CD14-positive monocyte (primary cell): ENCODE results near the gene CYB5RL. TPM values are rescaled to one million over a fixed set of nuclear protein-coding genes. Genes with fewer than 3 reads are reported as not detected.
A peak's percentile ranks its signal among the peaks of the same experiment; 100 is the strongest.

ENCODE experiments used
- DNase-seq, 3 donors: peaks; one replicate each; pipeline ENCODE4 v3.0.0-alpha.2; 2011 to 2022
- H2AFZ ChIP-seq: 2 replicates; pipeline ENCODE4 v1.6.0; 2012; ENCODE audit warnings: mild to moderate bottlenecking, low read depth, low read length, inconsistent platforms; ENCODE audit not compliant: insufficient read depth, poor library complexity, severe bottlenecking
- H3K27ac ChIP-seq, 2 donors: 1 replicate in 1 of 2; 2 replicates in 1 of 2; pipeline ENCODE4 v1.5.1; 2012 to 2013; ENCODE audit warnings: low read length in 2 of 2, control low read depth in 1 of 2, inconsistent platforms in 1 of 2, low read depth in 1 of 2, mild to moderate bottlenecking in 1 of 2
- H3K27me3 ChIP-seq, 2 donors: one replicate each; pipeline versions ENCODE4 v1.6.0 to v1.6.1; 2011 to 2013; ENCODE audit warnings: low read length in 2 of 2; ENCODE audit not compliant: control insufficient read depth in 2 of 2, insufficient read depth in 2 of 2
- H3K36me3 ChIP-seq, 2 donors: replicated peaks in 1 of 2; 1 replicate in 1 of 2; 2 replicates in 1 of 2; pipeline versions ENCODE4 v1.5.1 to v1.6.1; 2012 to 2013; ENCODE audit warnings: low read length in 2 of 2, control low read depth in 1 of 2, inconsistent platforms in 1 of 2, mild to moderate bottlenecking in 1 of 2; ENCODE audit not compliant: insufficient read depth in 2 of 2, control insufficient read depth in 1 of 2
- H3K4me1 ChIP-seq, 2 donors: 1 replicate in 1 of 2; 2 replicates in 1 of 2; pipeline versions ENCODE4 v1.5.1 to v1.6.1; 2012 to 2013; ENCODE audit warnings: low read length in 2 of 2, control low read depth in 1 of 2, inconsistent platforms in 1 of 2, mild to moderate bottlenecking in 1 of 2, moderate library complexity in 1 of 2; ENCODE audit not compliant: insufficient read depth in 2 of 2, control insufficient read depth in 1 of 2
- H3K4me2 ChIP-seq: replicated peaks from 2 replicates; pipeline ENCODE3; 2012; ENCODE audit warnings: low read length, moderate library complexity, mild to moderate bottlenecking; ENCODE audit not compliant: poor library complexity, severe bottlenecking; ENCODE audit errors: extremely low read depth
- H3K4me3 ChIP-seq, 3 experiments: fragments of 200-600 bp in 1 of 3; sonication (generic) in 1 of 3; replicated peaks in 1 of 3; 1 replicate in 2 of 3; 2 replicates in 1 of 3; pipeline ENCODE4 v1.5.1; 2011 to 2013; ENCODE audit warnings: low read length in 3 of 3, mild to moderate bottlenecking in 3 of 3, control low read depth in 2 of 3, low read depth in 2 of 3, inconsistent platforms in 1 of 3, moderate library complexity in 1 of 3
- H3K79me2 ChIP-seq: 2 replicates; pipeline ENCODE4 v1.6.0; 2012; ENCODE audit warnings: mild to moderate bottlenecking, control low read depth, inconsistent platforms, low read length, moderate library complexity; ENCODE audit not compliant: insufficient read depth
- H3K9ac ChIP-seq: 2 replicates; pipeline ENCODE4 v1.6.0; 2017; ENCODE audit warnings: low read length, mild to moderate bottlenecking; ENCODE audit not compliant: insufficient read depth, poor library complexity, severe bottlenecking
- H3K9me3 ChIP-seq, 2 donors: replicated peaks in 1 of 2; 1 replicate in 1 of 2; 2 replicates in 1 of 2; pipeline versions ENCODE4 v1.5.1 to v1.6.1; 2012 to 2013; ENCODE audit warnings: low read length in 2 of 2, control low read depth in 1 of 2; ENCODE audit not compliant: control insufficient read depth in 1 of 2, insufficient read depth in 1 of 2
- H4K20me1 ChIP-seq: 2 replicates; pipeline ENCODE4 v1.6.0; 2012; ENCODE audit warnings: mild to moderate bottlenecking, low read length, control low read depth, moderate library complexity; ENCODE audit not compliant: insufficient read depth
- H3K27ac Mint-ChIP-seq, 7 donors: one replicate each; pipeline ENCODE4 v1.8.0; 2020; ENCODE audit warnings: mild to moderate bottlenecking in 7 of 7, mixed read lengths in 7 of 7, moderate library complexity in 6 of 7, inconsistent platforms in 2 of 7
- H3K27me3 Mint-ChIP-seq, 3 donors: one replicate each; pipeline ENCODE4 v1.8.0; 2021 to 2022; ENCODE audit warnings: low read depth in 3 of 3, mild to moderate bottlenecking in 3 of 3, mixed read lengths in 3 of 3, moderate library complexity in 3 of 3, inconsistent platforms in 1 of 3
- H3K36me3 Mint-ChIP-seq, 2 donors: one replicate each; pipeline ENCODE4 v1.8.0; 2020; ENCODE audit warnings: mixed read lengths in 2 of 2, inconsistent platforms in 1 of 2, mild to moderate bottlenecking in 1 of 2
- H3K4me1 Mint-ChIP-seq: one replicate; pipeline ENCODE4 v1.8.0; 2020; ENCODE audit warnings: mild to moderate bottlenecking, mixed read lengths
- H3K4me3 Mint-ChIP-seq, 2 donors: one replicate each; pipeline ENCODE4 v1.8.0; 2020; ENCODE audit warnings: mild to moderate bottlenecking in 2 of 2, mixed read lengths in 2 of 2, moderate library complexity in 1 of 2
- H3K9me3 Mint-ChIP-seq, 7 donors: one replicate each; pipeline ENCODE4 v1.8.0; 2020 to 2022; ENCODE audit warnings: mixed read lengths in 7 of 7, mild to moderate bottlenecking in 6 of 7, moderate library complexity in 6 of 7, inconsistent platforms in 2 of 7
- WGBS: methylation state at CpG from one replicate; pipeline ENCODE4 v1.1.5; 2013; ENCODE audit warnings: missing lambda C conversion rate; ENCODE audit not compliant: insufficient coverage; 5-methylcytosine and 5-hydroxymethylcytosine counted together
- intact Hi-C, 2 donors: fragments of 100-400 bp; cut with micrococcal nuclease; formaldehyde crosslinking; loops; one replicate each; pipeline versions ENCODE4 v1.15.0 to v1.15.1; 2023
- polyA plus RNA-seq, 3 donors: library from polyadenylated mRNA; depleted of rRNA in 1 of 3; unstranded in 2 of 3; stranded (reverse) in 1 of 3; fragments of 300-500 nt in 2 of 3; fragments of >200 nt in 1 of 3; fragmentation: Illumina TruSeq in 2 of 3; gene quantifications; 1 replicate in 2 of 3; 2 replicates in 1 of 3; pipeline ENCODE4 v1.2.3, GENCODE V29; 2012 to 2021
- TF ChIP-seq, protein P1 (sequence below): fragments of 200-600 bp; IDR thresholded peaks from one replicate; pipeline ENCODE4 v1.8.0; 2022; ENCODE audit warnings: antibody characterized with exemption, mild to moderate bottlenecking

The CYB5RL gene
- polyA plus RNA-seq, 3 donors, result 0.76 to 3.9 (median 1.5) TPM

DNA sequence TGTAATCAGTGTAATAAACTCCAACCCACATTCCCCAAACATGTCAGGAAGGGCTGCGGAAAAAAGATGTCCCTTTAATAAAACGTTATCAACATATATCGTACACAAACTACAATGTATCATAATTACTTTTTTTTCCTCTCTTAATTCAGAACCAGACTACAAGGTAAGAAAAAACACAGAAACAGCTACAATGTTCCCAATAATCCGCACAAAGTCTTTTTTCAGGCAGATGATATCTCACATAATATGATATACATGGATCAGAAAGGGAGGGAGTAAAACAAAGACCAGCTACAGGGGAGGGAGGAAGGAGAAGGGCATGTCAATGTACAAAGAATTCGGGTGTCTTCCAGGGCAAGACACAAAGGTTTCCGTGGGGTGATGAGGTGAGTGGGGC, 25.5 kb upstream of the CYB5RL start:
- H3K27ac Mint-ChIP-seq, result peak overlapping the region in 3 of 7 donors; percentile 51 to 85 (median 58)
- peaks cover 33 to 44% of the 10 kb centered on the region in 2 donors for H3K4me1 ChIP-seq
- no peaks in the 10 kb centered on the region for H3K9me3 ChIP-seq
- no peak for DNase-seq
- no peak overlapping the region for H3K27ac ChIP-seq
- H3K9ac ChIP-seq, result no peak overlapping the region
- TF ChIP-seq, protein P1, sequence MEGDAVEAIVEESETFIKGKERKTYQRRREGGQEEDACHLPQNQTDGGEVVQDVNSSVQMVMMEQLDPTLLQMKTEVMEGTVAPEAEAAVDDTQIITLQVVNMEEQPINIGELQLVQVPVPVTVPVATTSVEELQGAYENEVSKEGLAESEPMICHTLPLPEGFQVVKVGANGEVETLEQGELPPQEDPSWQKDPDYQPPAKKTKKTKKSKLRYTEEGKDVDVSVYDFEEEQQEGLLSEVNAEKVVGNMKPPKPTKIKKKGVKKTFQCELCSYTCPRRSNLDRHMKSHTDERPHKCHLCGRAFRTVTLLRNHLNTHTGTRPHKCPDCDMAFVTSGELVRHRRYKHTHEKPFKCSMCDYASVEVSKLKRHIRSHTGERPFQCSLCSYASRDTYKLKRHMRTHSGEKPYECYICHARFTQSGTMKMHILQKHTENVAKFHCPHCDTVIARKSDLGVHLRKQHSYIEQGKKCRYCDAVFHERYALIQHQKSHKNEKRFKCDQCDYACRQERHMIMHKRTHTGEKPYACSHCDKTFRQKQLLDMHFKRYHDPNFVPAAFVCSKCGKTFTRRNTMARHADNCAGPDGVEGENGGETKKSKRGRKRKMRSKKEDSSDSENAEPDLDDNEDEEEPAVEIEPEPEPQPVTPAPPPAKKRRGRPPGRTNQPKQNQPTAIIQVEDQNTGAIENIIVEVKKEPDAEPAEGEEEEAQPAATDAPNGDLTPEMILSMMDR, result no peak
- H3K36me3 ChIP-seq, result no peaks in the 10 kb centered on the region
- H3K27me3 Mint-ChIP-seq, result peaks cover 0 to 5% (median 0%) of the 10 kb centered on the region in 3 donors
- peaks cover 42% of the 10 kb centered on the region for H3K4me1 Mint-ChIP-seq
- no peaks in the 10 kb centered on the region for H3K9me3 Mint-ChIP-seq
- H3K79me2 ChIP-seq, result no peaks in the 10 kb centered on the region
- no peak overlapping the region for H3K4me2 ChIP-seq
- H2AFZ ChIP-seq, result no peak overlapping the region
- 100% methylated on average over 2 of the region's 6 CpGs for WGBS
- no peak overlapping the region for H3K4me3 Mint-ChIP-seq
- H4K20me1 ChIP-seq, result no peaks in the 10 kb centered on the region
- H3K27me3 ChIP-seq, result no peaks in the 10 kb centered on the region
- intact Hi-C loops, result loop anchor here in 1 of 2 donors (10.0 kb wide), 1 partner anchor 179 kb away; the partner anchor contains the start of gene SSBP3
- peaks cover 36 to 53% of the 10 kb centered on the region in 2 donors for H3K36me3 Mint-ChIP-seq
- no peak overlapping the region for H3K4me3 ChIP-seq

DNA sequence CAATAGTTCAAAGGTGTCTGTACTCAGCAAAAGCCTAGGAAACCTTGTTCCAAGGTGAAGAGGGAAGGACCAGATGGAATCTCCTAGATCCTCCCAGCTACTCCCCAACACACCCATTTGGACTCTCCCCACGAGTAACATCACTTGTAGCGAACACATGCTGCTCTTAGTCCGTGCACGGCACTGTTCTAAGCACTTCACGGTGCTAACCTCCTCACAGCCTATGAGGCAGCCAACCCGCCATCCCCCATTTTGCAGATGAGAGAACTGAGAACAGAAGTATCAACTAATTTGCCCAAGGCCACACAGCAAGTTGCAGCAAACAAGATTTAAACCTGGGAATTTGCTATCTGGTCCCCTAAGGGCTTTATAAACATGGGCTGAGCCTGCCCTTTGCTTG, 24.4 kb upstream of the CYB5RL start:
- DNase-seq, result no peak
- Mint-ChIP-seq H3K4me3 (no peak overlapping the region), H3K27me3 (peaks cover 0 to 3% (median 0%) of the 10 kb centered on the region in 3 donors), H3K9me3 (no peaks in the 10 kb centered on the region), H3K4me1 (peaks cover 43% of the 10 kb centered on the region), H3K36me3 (peaks cover 37 to 49% of the 10 kb centered on the region in 2 donors), H3K27ac (no peak overlapping the region)
- no peak overlapping the region for H2AFZ ChIP-seq
- TF ChIP-seq, protein P1, result no peak
- H3K36me3 ChIP-seq, result peaks cover 0 to 9% of the 10 kb centered on the region in 2 donors
- no peak overlapping the region for H3K4me2 ChIP-seq
- H3K9me3 ChIP-seq, result no peaks in the 10 kb centered on the region
- H3K4me3 ChIP-seq, result no peak overlapping the region
- peaks cover 36 to 40% of the 10 kb centered on the region in 2 donors for H3K4me1 ChIP-seq
- H3K27ac ChIP-seq, result no peak overlapping the region
- 94% methylated on average over 6 of the region's 6 CpGs for WGBS
- no peak overlapping the region for H3K9ac ChIP-seq
- intact Hi-C loops, result loop anchor here in 1 of 2 donors (10.0 kb wide), 1 partner anchor 181 kb away; the partner anchor contains the start of gene SSBP3
- no peaks in the 10 kb centered on the region for H3K27me3 ChIP-seq
- no peaks in the 10 kb centered on the region for H3K79me2 ChIP-seq
- H4K20me1 ChIP-seq, result peaks cover 8% of the 10 kb centered on the region
